Epithelial cell of prostate (primary cell): ENCODE measurements around the gene RAPGEF3.

ENCODE experiments used
- DNase-seq: peaks from one replicate; pipeline ENCODE4 v3.0.0-alpha.2; 2011; ENCODE audit warnings: low read depth, low spot score
- H3K27ac ChIP-seq: fragments of 450-650 bp; 2 replicates; pipeline ENCODE4 v1.5.1; 2017; ENCODE audit warnings: mild to moderate bottlenecking

RAPGEF3 gene

GRCh38 chr12:47744778-47745436, 13.8 kb downstream of the RAPGEF3 start:
- no peak overlapping the region for H3K27ac ChIP-seq
- DNase-seq: no peak

GRCh38 chr12:47744005-47744651, 14.6 kb downstream of the RAPGEF3 start:
- no peak for DNase-seq
- H3K27ac ChIP-seq: no peak overlapping the region

GRCh38 chr12:47743311-47743860, 15.3 kb downstream of the RAPGEF3 start:
- DNase-seq: no peak
- H3K27ac ChIP-seq: no peak overlapping the region

- H3K27ac ChIP-seq: no peak overlapping the region
- no peak for DNase-seq
Observed at GRCh38 chr12:47742253-47742825, 16.3 kb downstream of the RAPGEF3 start.

GRCh38 chr12:47741340-47741703, 17.4 kb downstream of the RAPGEF3 start:
- H3K27ac ChIP-seq: no peak overlapping the region
- DNase-seq: no peak

- no peak for DNase-seq
- H3K27ac ChIP-seq: no peak overlapping the region
Observed at GRCh38 chr12:47740606-47741339, 17.9 kb downstream of the RAPGEF3 start.

- H3K27ac ChIP-seq: no peak overlapping the region
- no peak for DNase-seq
Observed at GRCh38 chr12:47739979-47740378, 18.7 kb downstream of the RAPGEF3 start.

GRCh38 chr12:47739297-47739696, 19.4 kb downstream of the RAPGEF3 start:
- no peak for DNase-seq
- no peak overlapping the region for H3K27ac ChIP-seq

- H3K27ac ChIP-seq: no peak overlapping the region
- no peak for DNase-seq
Observed at GRCh38 chr12:47737936-47738594, 20.6 kb downstream of the RAPGEF3 start.

- no peak overlapping the region for H3K27ac ChIP-seq
Observed at GRCh38 chr12:47736877-47737676, 21.6 kb downstream of the RAPGEF3 start.

GRCh38 chr12:47736216-47736615, 22.5 kb downstream of the RAPGEF3 start:
- no peak overlapping the region for H3K27ac ChIP-seq
- no peak for DNase-seq

More at GRCh38 chr12:47736877-47737676, 21.6 kb downstream of the RAPGEF3 start:
- no peak for DNase-seq

- H3K27ac ChIP-seq: no peak overlapping the region
- no peak for DNase-seq
Observed at GRCh38 chr12:47735649-47736048, 23.0 kb downstream of the RAPGEF3 start.

- no peak for DNase-seq
- no peak overlapping the region for H3K27ac ChIP-seq
Observed at GRCh38 chr12:47734725-47735480, 23.8 kb downstream of the RAPGEF3 start.

- no peak overlapping the region for H3K27ac ChIP-seq
- DNase-seq: no peak
Observed at GRCh38 chr12:47733142-47733541, 25.5 kb downstream of the RAPGEF3 start.

- no peak for DNase-seq
- H3K27ac ChIP-seq: no peak overlapping the region
Observed at GRCh38 chr12:47732504-47732903, 26.2 kb downstream of the RAPGEF3 start.

GRCh38 chr12:47731723-47732122, 27.0 kb downstream of the RAPGEF3 start:
- no peak overlapping the region for H3K27ac ChIP-seq
- no peak for DNase-seq

GRCh38 chr12:47730341-47730744, 28.3 kb downstream of the RAPGEF3 start:
- H3K27ac ChIP-seq: no peak overlapping the region

GRCh38 chr12:47729233-47729632, 29.4 kb downstream of the RAPGEF3 start:
- DNase-seq: no peak
- H3K27ac ChIP-seq: no peak overlapping the region

More at GRCh38 chr12:47730341-47730744, 28.3 kb downstream of the RAPGEF3 start:
- no peak for DNase-seq

- no peak overlapping the region for H3K27ac ChIP-seq
- no peak for DNase-seq
Observed at GRCh38 chr12:47725893-47726292, 32.8 kb downstream of the RAPGEF3 start.
